NCI-H1092 treated with DMSO at 0.1 percent for 48 hours (cell line): ENCODE results near the gene TBCB.

ENCODE experiments used
- DNase-seq: peaks from one replicate; lab custom pipeline; 2025; lab: John Stamatoyannopoulos, UW

The TBCB gene

GRCh38 chr19:36136964-36137686 is 21.9 kb downstream of the TBCB start:
- peak; percentile 42 for DNase-seq

GRCh38 chr19:36139120-36139472 is 23.8 kb downstream of the TBCB start:
- no peak for DNase-seq

GRCh38 chr19:36139473-36140303 is 24.4 kb downstream of the TBCB start, which contains the start of gene CAPNS1:
TSS of gene CAPNS1 (plus strand) at chr19:36140066. CDS start at chr19:36141012, 946 bp downstream.
- DNase-seq = peak; percentile 86

- peak; percentile 70 for DNase-seq
Observed at GRCh38 chr19:36140304-36141038, 25.2 kb downstream of the TBCB start.

GRCh38 chr19:36141039-36141927 is 26.0 kb downstream of the TBCB start:
- DNase-seq = peak; percentile 70

- no peak for DNase-seq
Observed at GRCh38 chr19:36142046-36142445, 26.8 kb downstream of the TBCB start.

GRCh38 chr19:36142496-36142895 is 27.2 kb downstream of the TBCB start:
- no peak for DNase-seq

- no peak for DNase-seq
Observed at GRCh38 chr19:36144624-36145023, 29.4 kb downstream of the TBCB start.

GRCh38 chr19:36149673-36150406 is 34.6 kb downstream of the TBCB start:
- DNase-seq = no peak

- DNase-seq = no peak
Observed at GRCh38 chr19:36150586-36150985, 35.3 kb downstream of the TBCB start.

GRCh38 chr19:36151144-36152018 is 36.1 kb downstream of the TBCB start:
- no peak for DNase-seq

- DNase-seq = no peak
Observed at GRCh38 chr19:36152019-36152351, 36.7 kb downstream of the TBCB start.

- DNase-seq = no peak
Observed at GRCh38 chr19:36152352-36153091, 37.3 kb downstream of the TBCB start, which contains the start of gene COX7A1. TSS of gene COX7A1 (minus strand) at chr19:36152447. CDS start at chr19:36152407, 40 bp downstream.

GRCh38 chr19:36153126-36153525 is 37.9 kb downstream of the TBCB start:
- DNase-seq = no peak

GRCh38 chr19:36160821-36161596 is 45.7 kb downstream of the TBCB start:
- no peak for DNase-seq

GRCh38 chr19:36163813-36164212 is 48.5 kb downstream of the TBCB start:
- DNase-seq = no peak

GRCh38 chr19:36169084-36169760 is 54.0 kb downstream of the TBCB start:
- peak; percentile 42 for DNase-seq

- no peak for DNase-seq
Observed at GRCh38 chr19:36172852-36173251, 57.6 kb downstream of the TBCB start.
